H1 (cell line): ENCODE results near the gene LRP11. TPM values are rescaled to one million over a fixed set of nuclear protein-coding genes. Genes with fewer than 3 reads are reported as not detected.
"Not testable (repeated sequence)": the region's sequence is repeated elsewhere in the genome, so short reads cannot be mapped to it uniquely, and the experiment has no call there.

Source experiments
- CTCF ChIA-PET: fragments of 300-600 bp; sonication (Branson Sonifier 250); formaldehyde crosslinking; loops from one replicate; lab custom pipeline; 2021; ENCODE audit not compliant: partially characterized antibody; lab: Charles Lee
- POLR2A ChIA-PET: fragments of 300-600 bp; sonication (Branson Sonifier 250); formaldehyde crosslinking; loops from one replicate; lab custom pipeline; 2021; ENCODE audit warnings: inconsistent platforms; ENCODE audit not compliant: partially characterized antibody; lab: Charles Lee
- DNase-seq, 2 experiments: peaks; one replicate each; pipeline versions ENCODE4 v3.0.0 to v3.0.0-alpha.2; 2010 to 2022; ENCODE audit warnings: low spot score in 2 of 2, low read depth in 1 of 2, mixed read lengths in 1 of 2
- FAIRE-seq: peaks from 2 replicates; lab custom pipeline; 2011; peaks lifted over from hg19 to GRCh38; lab: Jason Lieb, UNC
- H2AFZ ChIP-seq: 2 replicates; pipeline ENCODE4 v1.8.1; 2012; ENCODE audit warnings: low read length, inconsistent platforms
- H2AK5ac ChIP-seq: 2 replicates; pipeline ENCODE4 v1.6.1; 2013; ENCODE audit warnings: low read depth, low read length
- H2BK120ac ChIP-seq: replicated peaks from 2 replicates; pipeline ENCODE3; 2013; ENCODE audit warnings: low read depth, low read length, inconsistent platforms
- H2BK12ac ChIP-seq: 2 replicates; pipeline ENCODE4 v1.6.1; 2013; ENCODE audit warnings: low read depth, low read length
- H2BK15ac ChIP-seq: 2 replicates; pipeline ENCODE4 v1.6.1; 2013; ENCODE audit warnings: low read length
- H2BK20ac ChIP-seq: 2 replicates; pipeline ENCODE4 v1.6.1; 2013; ENCODE audit warnings: low read length
- H2BK5ac ChIP-seq: 2 replicates; pipeline ENCODE4 v1.6.1; 2013; ENCODE audit warnings: low read depth, low read length
- H3K14ac ChIP-seq: 2 replicates; pipeline ENCODE4 v1.6.1; 2013; ENCODE audit warnings: inconsistent platforms; ENCODE audit not compliant: insufficient read length
- H3K18ac ChIP-seq: 2 replicates; pipeline ENCODE4 v1.6.1; 2013; ENCODE audit warnings: low read length; ENCODE audit errors: extremely low read depth
- H3K23ac ChIP-seq: 2 replicates; pipeline ENCODE4 v1.6.1; 2013; ENCODE audit warnings: inconsistent platforms; ENCODE audit not compliant: insufficient read length
- H3K23me2 ChIP-seq: 2 replicates; pipeline ENCODE4 v1.6.1; 2013; ENCODE audit warnings: low read depth, low read length
- H3K27ac ChIP-seq: 2 replicates; pipeline ENCODE4 v1.6.1; 2011; ENCODE audit warnings: low read depth, low read length, inconsistent platforms
- H3K27me3 ChIP-seq, 4 experiments: replicated peaks in 1 of 4; 1 replicate in 1 of 4; 2 replicates in 3 of 4; pipeline versions ENCODE4 v1.6.1 to v1.8.1; 2011 to 2013; ENCODE audit warnings: low read length in 3 of 4, mild to moderate bottlenecking in 3 of 4, inconsistent platforms in 2 of 4, mixed read lengths in 2 of 4, moderate library complexity in 1 of 4; ENCODE audit not compliant: control insufficient read depth in 3 of 4, insufficient read depth in 3 of 4; ENCODE audit errors: extremely low read depth in 1 of 4
- H3K36me3 ChIP-seq, 4 experiments: 2 replicates each; pipeline versions ENCODE4 v1.6.1 to v1.8.1; 2011 to 2013; ENCODE audit warnings: mild to moderate bottlenecking in 4 of 4, low read length in 3 of 4, moderate library complexity in 2 of 4, control low read depth in 1 of 4, inconsistent platforms in 1 of 4; ENCODE audit not compliant: insufficient read depth in 4 of 4, control insufficient read depth in 2 of 4
- H3K4ac ChIP-seq: replicated peaks from 2 replicates; pipeline ENCODE3; 2013; ENCODE audit warnings: low read length, low read depth, mixed read lengths, inconsistent platforms; ENCODE audit not compliant: insufficient read length
- H3K4me1 ChIP-seq, 4 experiments: replicated peaks in 1 of 4; 1 replicate in 1 of 4; 2 replicates in 3 of 4; pipeline versions ENCODE4 v1.6.1 to v1.8.1; 2011 to 2013; ENCODE audit warnings: low read length in 3 of 4, inconsistent platforms in 2 of 4, mixed read lengths in 1 of 4; ENCODE audit not compliant: insufficient read depth in 4 of 4, control insufficient read depth in 3 of 4
- H3K4me2 ChIP-seq, 2 experiments: 2 replicates each; pipeline versions ENCODE4 v1.6.1 to v1.8.1; 2011 to 2013; ENCODE audit warnings: low read depth in 2 of 2, low read length in 2 of 2, control low read depth in 1 of 2, inconsistent platforms in 1 of 2, mild to moderate bottlenecking in 1 of 2; ENCODE audit not compliant: insufficient read depth in 1 of 2
- H3K4me3 ChIP-seq, 4 experiments: fragments of 200-600, 300-600 bp in 1 of 4; sonication (generic), shearing (Covaris generic), sonication (Bioruptor Twin) in 1 of 4; 2 replicates each; pipeline versions ENCODE4 v1.5.1 to v1.8.1; 2011 to 2016; ENCODE audit warnings: low read length in 4 of 4, low read depth in 3 of 4, control low read depth in 2 of 4, inconsistent platforms in 2 of 4, mild to moderate bottlenecking in 2 of 4, mixed read lengths in 1 of 4, moderate library complexity in 1 of 4; ENCODE audit not compliant: insufficient read depth in 2 of 4; ENCODE audit errors: extremely low read depth in 1 of 4
- H3K56ac ChIP-seq: replicated peaks from 2 replicates; pipeline ENCODE3; 2013; ENCODE audit warnings: low read depth, mild to moderate bottlenecking, mixed read lengths, low read length, inconsistent platforms; ENCODE audit not compliant: insufficient read length
- H3K79me1 ChIP-seq: 2 replicates; pipeline ENCODE4 v1.6.1; 2013; ENCODE audit warnings: low read depth, low read length, control low read depth
- H3K79me2 ChIP-seq, 2 experiments: 2 replicates each; pipeline versions ENCODE4 v1.6.1 to v1.8.1; 2012 to 2013; ENCODE audit warnings: low read length in 2 of 2, mild to moderate bottlenecking in 2 of 2, inconsistent platforms in 1 of 2; ENCODE audit not compliant: insufficient read depth in 2 of 2, control insufficient read depth in 1 of 2
- H3K9ac ChIP-seq, 4 experiments: replicated peaks in 1 of 4; 1 replicate in 1 of 4; 2 replicates in 3 of 4; pipeline versions ENCODE4 v1.6.1 to v1.8.1; 2011 to 2013; ENCODE audit warnings: low read depth in 3 of 4, low read length in 3 of 4, control low read depth in 2 of 4, mild to moderate bottlenecking in 2 of 4, moderate library complexity in 2 of 4, inconsistent platforms in 1 of 4; ENCODE audit errors: extremely low read depth in 1 of 4
- H3K9me3 ChIP-seq, 2 experiments: 2 replicates each; pipeline versions ENCODE4 v1.6.1 to v1.8.1; 2012 to 2013; ENCODE audit warnings: mild to moderate bottlenecking in 2 of 2, moderate library complexity in 2 of 2, control low read depth in 1 of 2, inconsistent platforms in 1 of 2, low read depth in 1 of 2, low read length in 1 of 2, mixed read lengths in 1 of 2; ENCODE audit not compliant: insufficient read depth in 2 of 2
- H4K20me1 ChIP-seq, 2 experiments: replicated peaks in 1 of 2; 2 replicates each; pipeline versions ENCODE3 to v1.8.1; 2011 to 2013; ENCODE audit warnings: inconsistent platforms in 2 of 2, low read length in 2 of 2, mild to moderate bottlenecking in 1 of 2; ENCODE audit not compliant: insufficient read depth in 2 of 2, control insufficient read depth in 1 of 2
- H4K5ac ChIP-seq: 2 replicates; pipeline ENCODE4 v1.6.1; 2013; ENCODE audit warnings: low read length, low read depth, mixed read lengths, inconsistent platforms; ENCODE audit not compliant: insufficient read length
- H4K8ac ChIP-seq: 2 replicates; pipeline ENCODE4 v1.8.0; 2013; ENCODE audit warnings: mild to moderate bottlenecking, moderate library complexity, low read length, inconsistent platforms; ENCODE audit not compliant: insufficient read depth; ENCODE audit errors: extremely low read depth
- H4K91ac ChIP-seq: replicated peaks from 2 replicates; pipeline ENCODE3; 2013; ENCODE audit warnings: low read length, mixed read lengths, inconsistent platforms; ENCODE audit not compliant: insufficient read length
- WGBS, 2 experiments: shearing (Covaris generic) in 1 of 2; methylation state at CpG; one replicate each; pipeline versions ENCODE4 v1.1.6 to v1.1.7; 2013 to 2015; ENCODE audit warnings: low lambda C conversion rate in 2 of 2, mixed read lengths in 2 of 2, inconsistent platforms in 1 of 2, low coverage in 1 of 2, missing lambda C conversion rate in 1 of 2; ENCODE audit not compliant: insufficient replicate concordance in 2 of 2, insufficient coverage in 1 of 2, insufficient read length in 1 of 2; ENCODE audit errors: extremely low coverage in 1 of 2, missing lambda C conversion rate in 1 of 2; 5-methylcytosine and 5-hydroxymethylcytosine counted together
- polyA plus RNA-seq, 7 experiments: library from polyadenylated mRNA; depleted of rRNA in 3 of 7; stranded (reverse) in 5 of 7; unstranded in 2 of 7; fragments of >200 nt in 5 of 7; fragments of 200-250 nt in 2 of 7; gene quantifications; 1 replicate in 5 of 7; 2 replicates in 1 of 7; 4 replicates in 1 of 7; pipeline versions ENCODE4 v1.2.1 to v1.2.3, GENCODE V29; 2011 to 2013; ENCODE audit warnings: missing spikeins in 2 of 7, mixed read lengths in 2 of 7
- total RNA-seq: library from RNA; stranded (reverse); fragmentation: NEBNext Ultra II Directional; extraction: Animal tissue kit (Norgen Biotek cat#: 25700); gene quantifications from 2 replicates; pipeline ENCODE4 v1.2.1, GENCODE V29; 2021
- TF ChIP-seq, protein P1 (sequence below), 3 experiments: IDR thresholded peaks; 1 replicate in 2 of 3; 2 replicates in 1 of 3; pipeline versions ENCODE4 v1.5.1 to v1.6.1; 2011; ENCODE audit warnings: low read length in 3 of 3, mild to moderate bottlenecking in 3 of 3, inconsistent platforms in 2 of 3, low read depth in 1 of 3, moderate library complexity in 1 of 3; ENCODE audit not compliant: insufficient read depth in 1 of 3; ENCODE audit errors: control extremely low read depth in 1 of 3

Gene LRP11
- total and polyA plus RNA-seq, 2 of the 8 experiments (the other 6 are each of a cell fraction or from before 2014, with no cell fraction given) = 11.0 to 20.0 TPM

DNA sequence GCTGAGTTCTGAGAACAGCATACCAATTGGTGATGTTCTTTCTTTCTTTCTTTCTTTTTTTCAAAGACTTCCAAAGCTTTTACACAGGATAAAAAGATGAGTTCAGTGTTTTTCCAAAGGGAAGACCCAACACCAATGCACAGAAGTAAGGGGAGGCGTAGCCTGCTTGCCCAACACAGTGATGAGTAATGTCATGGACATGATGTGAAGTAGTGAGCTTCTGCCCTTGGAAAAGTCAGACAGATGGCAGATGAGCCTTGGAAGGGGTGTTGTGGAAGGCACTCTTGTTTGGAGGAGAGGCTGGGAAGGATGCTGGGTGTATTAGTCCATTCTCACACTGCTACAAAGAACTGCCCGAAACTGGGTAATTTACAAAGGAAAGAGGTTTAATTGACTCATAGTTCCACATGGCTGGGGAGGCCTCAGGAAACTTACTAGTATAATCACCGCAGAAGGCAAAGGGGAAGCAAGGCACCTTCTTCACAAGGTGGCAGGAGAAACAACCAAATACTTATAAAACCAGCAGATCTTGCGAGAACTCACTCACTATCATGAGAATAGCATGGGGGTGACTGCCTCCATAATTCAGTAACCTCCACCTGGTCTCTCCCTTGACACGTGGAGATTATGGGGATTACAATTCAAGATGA is 12.6 kb downstream of the LRP11 start (continued):
- TF ChIP-seq, protein P1, sequence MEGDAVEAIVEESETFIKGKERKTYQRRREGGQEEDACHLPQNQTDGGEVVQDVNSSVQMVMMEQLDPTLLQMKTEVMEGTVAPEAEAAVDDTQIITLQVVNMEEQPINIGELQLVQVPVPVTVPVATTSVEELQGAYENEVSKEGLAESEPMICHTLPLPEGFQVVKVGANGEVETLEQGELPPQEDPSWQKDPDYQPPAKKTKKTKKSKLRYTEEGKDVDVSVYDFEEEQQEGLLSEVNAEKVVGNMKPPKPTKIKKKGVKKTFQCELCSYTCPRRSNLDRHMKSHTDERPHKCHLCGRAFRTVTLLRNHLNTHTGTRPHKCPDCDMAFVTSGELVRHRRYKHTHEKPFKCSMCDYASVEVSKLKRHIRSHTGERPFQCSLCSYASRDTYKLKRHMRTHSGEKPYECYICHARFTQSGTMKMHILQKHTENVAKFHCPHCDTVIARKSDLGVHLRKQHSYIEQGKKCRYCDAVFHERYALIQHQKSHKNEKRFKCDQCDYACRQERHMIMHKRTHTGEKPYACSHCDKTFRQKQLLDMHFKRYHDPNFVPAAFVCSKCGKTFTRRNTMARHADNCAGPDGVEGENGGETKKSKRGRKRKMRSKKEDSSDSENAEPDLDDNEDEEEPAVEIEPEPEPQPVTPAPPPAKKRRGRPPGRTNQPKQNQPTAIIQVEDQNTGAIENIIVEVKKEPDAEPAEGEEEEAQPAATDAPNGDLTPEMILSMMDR (IDR thresholded peaks at IDR 0.05; ENCODE audit: control extremely low read depth in 1 of 3, insufficient read depth in 1 of 3, low read depth in 1 of 3, low read length in 3 of 3) = no peak

DNA sequence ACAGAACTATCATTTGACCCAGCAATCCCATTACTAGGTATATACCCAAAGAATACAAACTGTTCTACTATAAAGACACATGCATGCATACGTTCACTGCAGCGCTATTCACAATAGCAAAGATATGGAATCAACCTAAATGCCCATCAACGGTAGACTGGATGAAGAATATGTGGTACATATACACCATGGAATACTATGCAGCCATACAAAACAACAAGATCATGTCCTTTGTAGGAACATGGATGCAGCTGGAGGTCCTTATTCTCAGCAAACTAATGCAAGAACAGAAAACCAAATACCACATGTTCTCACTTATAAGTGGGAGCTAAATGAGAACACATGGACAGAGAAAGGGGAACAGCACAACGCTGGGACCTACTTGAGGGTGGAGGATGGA is 15.8 kb downstream of the LRP11 start:
- not testable (repeated sequence) for H2BK15ac ChIP-seq, H2BK120ac ChIP-seq, H3K4me1 ChIP-seq, H4K8ac ChIP-seq, H3K9me3 ChIP-seq, H2BK20ac ChIP-seq, DNase-seq, H3K36me3 ChIP-seq, H4K91ac ChIP-seq, H3K23ac ChIP-seq, H2AK5ac ChIP-seq, H3K79me2 ChIP-seq, H4K20me1 ChIP-seq, H3K4me3 ChIP-seq, H2BK12ac ChIP-seq, H3K79me1 ChIP-seq, FAIRE-seq, H3K4me2 ChIP-seq, H3K27ac ChIP-seq, H3K27me3 ChIP-seq, H2AFZ ChIP-seq, H3K9ac ChIP-seq, H4K5ac ChIP-seq, H3K4ac ChIP-seq, H2BK5ac ChIP-seq, H3K14ac ChIP-seq, H3K56ac ChIP-seq, H3K18ac ChIP-seq, H3K23me2 ChIP-seq
- ChIA-PET POLR2A (interaction anchor here (0.6 kb wide), 1 partner anchor 346 kb away, joined by 4 read pairs; no protein-coding TSS in a partner anchor), CTCF (interaction anchor here (1.0 to 15.4 kb wide), 2 partner anchors 13 to 24 kb away, joined by 3 to 195 read pairs; no protein-coding TSS in a partner anchor)
- WGBS, 2 experiments = 90% methylated on average over 4 of the region's 4 CpGs; no CpG with 5 or more reads in 1 of the 2 experiments
